Natural killer cell (primary cell): ENCODE measurements around the gene IFNGR2. TPM values are rescaled to one million over a fixed set of nuclear protein-coding genes. Genes with fewer than 3 reads are reported as not detected.

Experiments
- ATAC-seq, 3 donors: fragments of 150-1000 bp in 2 of 3; fragments of 200-7000 bp in 1 of 3; cut with Tn5 transposase; 1 replicate in 1 of 3; 2 replicates in 2 of 3; pipeline ENCODE4 v1.10.0; 2021; ENCODE audit warnings: mild to moderate bottlenecking in 2 of 3, moderate library complexity in 2 of 3
- DNase-seq, 2 donors: peaks; one replicate each; pipeline versions ENCODE4 v3.0.0 to v3.0.0-alpha.2; 2013 to 2021; ENCODE audit warnings: mixed read lengths in 1 of 2
- H3K27ac ChIP-seq: one replicate; pipeline ENCODE4 v1.5.1; 2013; ENCODE audit warnings: mild to moderate bottlenecking, low read length
- H3K27me3 ChIP-seq: one replicate; pipeline ENCODE4 v1.6.1; 2013; ENCODE audit warnings: low read length; ENCODE audit not compliant: control insufficient read depth, insufficient read depth
- H3K36me3 ChIP-seq: one replicate; pipeline ENCODE4 v1.6.1; 2013; ENCODE audit warnings: low read length; ENCODE audit not compliant: control insufficient read depth, insufficient read depth
- H3K4me1 ChIP-seq: one replicate; pipeline ENCODE4 v1.6.1; 2013; ENCODE audit warnings: low read length; ENCODE audit not compliant: control insufficient read depth, insufficient read depth
- H3K4me3 ChIP-seq: one replicate; pipeline ENCODE4 v1.5.1; 2013; ENCODE audit warnings: low read length
- H3K9me3 ChIP-seq: one replicate; pipeline ENCODE4 v1.6.1; 2013; ENCODE audit warnings: low read length; ENCODE audit not compliant: control insufficient read depth, insufficient read depth
- H3K27ac Mint-ChIP-seq, 2 donors: one replicate each; pipeline ENCODE4 v1.8.0; 2022; ENCODE audit warnings: mild to moderate bottlenecking in 2 of 2, mixed read lengths in 2 of 2, moderate library complexity in 1 of 2
- H3K27me3 Mint-ChIP-seq, 2 donors: one replicate each; pipeline ENCODE4 v1.8.0; 2022; ENCODE audit warnings: low read depth in 2 of 2, mixed read lengths in 2 of 2
- H3K36me3 Mint-ChIP-seq: one replicate; pipeline ENCODE4 v1.8.0; 2022; ENCODE audit warnings: mixed read lengths
- H3K4me1 Mint-ChIP-seq, 2 donors: one replicate each; pipeline ENCODE4 v1.8.0; 2022; ENCODE audit warnings: mixed read lengths in 2 of 2
- H3K4me3 Mint-ChIP-seq: one replicate; pipeline ENCODE4 v1.8.0; 2022; ENCODE audit warnings: mild to moderate bottlenecking, moderate library complexity, mixed read lengths
- H3K9me3 Mint-ChIP-seq, 2 donors: one replicate each; pipeline ENCODE4 v1.8.0; 2022; ENCODE audit warnings: mixed read lengths in 2 of 2
- CTCF ChIP-seq: fragments of 200-600 bp; IDR thresholded peaks from one replicate; pipeline ENCODE4 v1.8.0; 2022; ENCODE audit warnings: antibody characterized with exemption
- WGBS: methylation state at CpG from one replicate; pipeline ENCODE4 v1.1.7; 2013; ENCODE audit warnings: missing lambda C conversion rate; ENCODE audit not compliant: insufficient coverage; 5-methylcytosine and 5-hydroxymethylcytosine counted together
- intact Hi-C: fragments of 100-400 bp; cut with micrococcal nuclease; formaldehyde crosslinking; loops from one replicate; pipeline ENCODE4 v1.14.2; 2022
- total RNA-seq, 4 donors: library from RNA; stranded (reverse); fragments of 120-200 nt in 1 of 4; gene quantifications; one replicate each; pipeline versions ENCODE4 v1.2.3 to v1.2.4, GENCODE V29; 2013 to 2022

Gene IFNGR2
- total RNA-seq, 3 donors from 2014 or later (not counting 1 experiment from before 2014, with no cell fraction given): 3.6 to 16.5 (median 8.6) TPM

DNA sequence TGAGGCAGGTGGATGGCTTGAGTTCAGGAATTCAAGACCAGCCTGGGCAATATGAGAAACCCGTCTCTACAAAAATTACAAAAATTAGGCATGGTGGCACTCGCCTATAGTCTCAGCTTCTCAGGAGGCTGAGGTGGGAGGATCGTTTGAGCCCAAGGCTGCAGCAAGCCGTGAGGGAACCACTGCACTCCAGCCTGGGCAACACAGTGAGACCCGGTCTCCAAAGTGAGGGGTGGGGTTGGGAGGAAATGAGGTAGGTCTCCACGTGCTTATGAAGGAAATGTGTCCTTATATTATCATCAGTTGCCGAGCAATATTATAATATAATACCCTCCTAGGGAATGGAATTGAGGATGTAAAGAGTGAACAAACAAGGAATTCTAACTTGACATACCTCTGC is 73.9 kb downstream of the IFNGR2 start:
- Mint-ChIP-seq H3K9me3 (no peaks in the 10 kb centered on the region), H3K27me3 (no peaks in the 10 kb centered on the region), H3K36me3 (no peaks in the 10 kb centered on the region), H3K4me1 (peaks cover 14 to 15% of the 10 kb centered on the region in 2 donors), H3K4me3 (peak overlapping the region; percentile 1), H3K27ac (no peak overlapping the region)
- H3K27me3 ChIP-seq: no peaks in the 10 kb centered on the region
- 95% methylated on average over 5 of the region's 7 CpGs for WGBS
- intact Hi-C loops: no loop called here
- no peak for ATAC-seq
- no peaks in the 10 kb centered on the region for H3K36me3 ChIP-seq
- no peaks in the 10 kb centered on the region for H3K9me3 ChIP-seq
- peaks cover 17% of the 10 kb centered on the region for H3K4me1 ChIP-seq
- TF ChIP-seq CTCF: no peak
- no peak overlapping the region for H3K4me3 ChIP-seq
- no peak overlapping the region for H3K27ac ChIP-seq
- DNase-seq: no peak

DNA sequence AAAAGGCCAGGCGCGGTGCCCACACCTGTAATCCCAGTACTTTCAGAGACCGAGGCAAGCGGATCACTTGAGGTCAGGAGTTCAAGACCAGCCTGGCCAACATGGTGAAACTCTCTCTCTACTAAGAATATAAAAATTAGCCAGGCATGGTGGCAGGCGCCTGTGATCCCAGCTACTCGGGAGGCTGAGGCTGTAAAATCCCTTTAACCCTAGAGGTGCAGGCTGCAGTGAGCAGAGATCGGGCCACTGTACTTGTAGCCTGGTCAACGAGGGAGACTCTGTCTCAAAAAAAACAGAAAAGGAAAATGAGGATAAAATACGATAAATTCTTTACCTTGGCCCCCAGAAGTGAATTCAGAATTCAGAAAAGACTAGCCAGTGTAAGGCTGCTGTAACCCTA is 75.0 kb downstream of the IFNGR2 start:
- H3K27ac ChIP-seq: no peak overlapping the region
- H3K27ac Mint-ChIP-seq: peak overlapping the region; percentile 53 to 83
- H3K4me3 Mint-ChIP-seq: peak overlapping the region; percentile 94
- ATAC-seq (no peak), DNase-seq (no peak)
- peak overlapping the region; percentile 77 for H3K4me3 ChIP-seq
- no peaks in the 10 kb centered on the region for H3K27me3 ChIP-seq
- TF ChIP-seq CTCF: no peak
- H3K9me3 Mint-ChIP-seq: no peaks in the 10 kb centered on the region
- peaks cover 17% of the 10 kb centered on the region for H3K4me1 ChIP-seq
- H3K9me3 ChIP-seq: no peaks in the 10 kb centered on the region
- WGBS: 75% methylated on average over 9 of the region's 9 CpGs
- no peaks in the 10 kb centered on the region for H3K27me3 Mint-ChIP-seq
- intact Hi-C loops: no loop called here
- H3K4me1 Mint-ChIP-seq: peaks cover 14 to 15% of the 10 kb centered on the region in 2 donors
- no peaks in the 10 kb centered on the region for H3K36me3 ChIP-seq
- no peaks in the 10 kb centered on the region for H3K36me3 Mint-ChIP-seq

GRCh38 chr21:33478935-33479678 is 75.9 kb downstream of the IFNGR2 start:
- Histone ChIP-seq H3K27ac (peak overlapping the region; percentile 62), H3K9me3 (no peaks in the 10 kb centered on the region), H3K27me3 (no peaks in the 10 kb centered on the region), H3K4me3 (peak overlapping the region; percentile 77), H3K36me3 (no peaks in the 10 kb centered on the region), H3K4me1 (peaks cover 17% of the 10 kb centered on the region)
- Mint-ChIP-seq H3K27me3 (no peaks in the 10 kb centered on the region), H3K4me3 (peak overlapping the region; percentile 94), H3K4me1 (peaks cover 8 to 15% of the 10 kb centered on the region in 2 donors), H3K36me3 (no peaks in the 10 kb centered on the region), H3K9me3 (no peaks in the 10 kb centered on the region), H3K27ac (peak overlapping the region; percentile 53 to 83)
- TF ChIP-seq CTCF: no peak
- DNase-seq (peak in 1 of 2 donors; percentile 68), ATAC-seq (peak; percentile 3 to 21 (median 17))
- intact Hi-C loops: no loop called here
- under 1% methylated on average over 68 of the region's 68 CpGs for WGBS
